Ovary (tissue), 9 donors: ENCODE results near the gene DNAJB8. TPM values are rescaled to one million over a fixed set of nuclear protein-coding genes. Genes with fewer than 3 reads are reported as not detected.

ENCODE experiments used
- DNase-seq, 5 donors: peaks; one replicate each; pipeline ENCODE4 v3.0.0-alpha.2; 2019 to 2020
- H3K27ac ChIP-seq, 2 donors: fragments of 200-600 bp; one replicate each; pipeline versions ENCODE4 v1.5.1 to v1.8.0; 2019 to 2022
- H3K27me3 ChIP-seq: fragments of 200-600 bp; one replicate; pipeline ENCODE4 v1.8.0; 2022
- H3K36me3 ChIP-seq: fragments of 200-600 bp; sonication (generic); one replicate; pipeline ENCODE4 v1.5.1; 2019
- H3K4me1 ChIP-seq: one replicate; pipeline ENCODE4 v1.8.1; 2013; ENCODE audit warnings: mild to moderate bottlenecking, moderate library complexity; ENCODE audit not compliant: insufficient read depth
- H3K4me3 ChIP-seq: fragments of 200-600 bp; sonication (generic); one replicate; pipeline ENCODE4 v1.5.1; 2017
- H3K9me3 ChIP-seq, 2 donors: fragments of 200-600 bp in 1 of 2; sonication (generic) in 1 of 2; one replicate each; pipeline versions ENCODE4 v1.5.1 to v1.8.1; 2013 to 2019; ENCODE audit warnings: mild to moderate bottlenecking in 1 of 2, moderate library complexity in 1 of 2
- EP300 ChIP-seq: sonication (generic); formaldehyde crosslinking; IDR thresholded peaks from one replicate; pipeline ENCODE4 v1.6.1; 2017; ENCODE audit warnings: antibody characterized with exemption
- POLR2A ChIP-seq: fragments of 450-650 bp; IDR thresholded peaks from one replicate; pipeline ENCODE4 v1.6.1; 2017; ENCODE audit warnings: antibody characterized with exemption, mild to moderate bottlenecking, moderate library complexity
- WGBS, 3 donors: extraction: QIAGEN DNeasy Blood & Tissue Kit in 1 of 3; methylation state at CpG; one replicate each; pipeline versions ENCODE4 v1.1.5 to v1.1.7; 2013 to 2017; 5-methylcytosine and 5-hydroxymethylcytosine counted together
- intact Hi-C, 4 donors: fragments of 100-400 bp; cut with DNase I; formaldehyde crosslinking; loops; one replicate each; pipeline versions ENCODE4 v1.11.0 to v1.15.1; 2022 to 2023
- polyA plus RNA-seq, 2 donors: library from polyadenylated mRNA; stranded (reverse); fragments of 200-250 nt in 1 of 2; fragments of 350-450 nt in 1 of 2; fragmentation: Illumina TruSeq in 1 of 2; extraction: RNeasy Lipid Tissue Mini Kit (QIAGEN cat#74804) in 1 of 2; gene quantifications; one replicate each; pipeline ENCODE4 v1.2.3, GENCODE V29; 2013 to 2014
- total RNA-seq, 7 donors: library from RNA; depleted of rRNA in 2 of 7; stranded (reverse); fragments of >200 nt in 2 of 7; fragmentation: NEBNext Ultra II Directional in 3 of 7; extraction: Animal tissue kit (Norgen Biotek cat#: 25700) in 3 of 7; gene quantifications; one replicate each; pipeline versions ENCODE4 v1.1.0 to v1.2.4, GENCODE V29; 2016 to 2023
- TF ChIP-seq, protein P1 (sequence below), 3 donors: fragments of 450-650 bp in 2 of 3; fragments of 200-600 bp in 1 of 3; IDR thresholded peaks; one replicate each; pipeline versions ENCODE4 v1.5.1 to v1.8.0; 2016 to 2022; ENCODE audit warnings: antibody characterized with exemption in 3 of 3, mild to moderate bottlenecking in 1 of 3
- donor health status: DM: no; HTN: no; CAD: no; lungs with moderate emphysema.
- donor health status: DM: no; HTN: no; CAD: no.
- donor health status: Bipolar disorder and iron deficiency.
- donor health status: DM: yes; HTN: yes; CAD: no.
- donor health status: DM: no; HTN: no; CAD: no.
- donor health status: DM: yes; HTN: yes; CAD: no.

DNAJB8 gene
- total and polyA plus RNA-seq, 9 donors = not detected

GRCh38 chr3:128503164-128503651, 36.5 kb upstream of the DNAJB8 start:
- no peak for TF ChIP-seq EP300
- H3K36me3 ChIP-seq = no peaks in the 10 kb centered on the region
- 75 to 80% (median 76%) methylated on average over 12 of the region's 12 CpGs for WGBS, 3 donors
- H3K4me3 ChIP-seq = no peak overlapping the region
- intact Hi-C loops = no loop called here
- no peaks in the 10 kb centered on the region for H3K27me3 ChIP-seq
- DNase-seq = peak in 1 of 5 donors; percentile 43
- no peaks in the 10 kb centered on the region for H3K4me1 ChIP-seq
- H3K27ac ChIP-seq = no peak overlapping the region
- H3K9me3 ChIP-seq = no peaks in the 10 kb centered on the region

GRCh38 chr3:128502712-128503111, 36.0 kb upstream of the DNAJB8 start:
- TF ChIP-seq, protein P1, sequence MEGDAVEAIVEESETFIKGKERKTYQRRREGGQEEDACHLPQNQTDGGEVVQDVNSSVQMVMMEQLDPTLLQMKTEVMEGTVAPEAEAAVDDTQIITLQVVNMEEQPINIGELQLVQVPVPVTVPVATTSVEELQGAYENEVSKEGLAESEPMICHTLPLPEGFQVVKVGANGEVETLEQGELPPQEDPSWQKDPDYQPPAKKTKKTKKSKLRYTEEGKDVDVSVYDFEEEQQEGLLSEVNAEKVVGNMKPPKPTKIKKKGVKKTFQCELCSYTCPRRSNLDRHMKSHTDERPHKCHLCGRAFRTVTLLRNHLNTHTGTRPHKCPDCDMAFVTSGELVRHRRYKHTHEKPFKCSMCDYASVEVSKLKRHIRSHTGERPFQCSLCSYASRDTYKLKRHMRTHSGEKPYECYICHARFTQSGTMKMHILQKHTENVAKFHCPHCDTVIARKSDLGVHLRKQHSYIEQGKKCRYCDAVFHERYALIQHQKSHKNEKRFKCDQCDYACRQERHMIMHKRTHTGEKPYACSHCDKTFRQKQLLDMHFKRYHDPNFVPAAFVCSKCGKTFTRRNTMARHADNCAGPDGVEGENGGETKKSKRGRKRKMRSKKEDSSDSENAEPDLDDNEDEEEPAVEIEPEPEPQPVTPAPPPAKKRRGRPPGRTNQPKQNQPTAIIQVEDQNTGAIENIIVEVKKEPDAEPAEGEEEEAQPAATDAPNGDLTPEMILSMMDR (IDR thresholded peaks at IDR 0.05) = no peak
- TF ChIP-seq POLR2A = no peak
- no peak for TF ChIP-seq EP300
- H3K4me3 ChIP-seq = no peak overlapping the region
- no peaks in the 10 kb centered on the region for H3K27me3 ChIP-seq
- H3K36me3 ChIP-seq = no peaks in the 10 kb centered on the region
- H3K9me3 ChIP-seq = no peaks in the 10 kb centered on the region
- no peak for DNase-seq
- 76 to 87% (median 84%) methylated on average over 5 of the region's 5 CpGs for WGBS, 3 donors
- H3K4me1 ChIP-seq = no peaks in the 10 kb centered on the region
- intact Hi-C loops = no loop called here
- no peak overlapping the region for H3K27ac ChIP-seq

- DNase-seq = no peak
- Histone ChIP-seq H3K27me3 (no peaks in the 10 kb centered on the region), H3K4me1 (peaks cover 8% of the 10 kb centered on the region), H3K27ac (no peak overlapping the region), H3K36me3 (no peaks in the 10 kb centered on the region), H3K9me3 (no peaks in the 10 kb centered on the region), H3K4me3 (no peak overlapping the region)
- 49 to 66% (median 51%) methylated on average over 3 of the region's 3 CpGs for WGBS, 3 donors
- TF ChIP-seq POLR2A (no peak), EP300 (no peak)
- TF ChIP-seq, protein P1 (IDR thresholded peaks at IDR 0.05) = no peak
- intact Hi-C loops = no loop called here
Measured at GRCh38 chr3:128501431-128501830, 34.7 kb upstream of the DNAJB8 start.

DNA sequence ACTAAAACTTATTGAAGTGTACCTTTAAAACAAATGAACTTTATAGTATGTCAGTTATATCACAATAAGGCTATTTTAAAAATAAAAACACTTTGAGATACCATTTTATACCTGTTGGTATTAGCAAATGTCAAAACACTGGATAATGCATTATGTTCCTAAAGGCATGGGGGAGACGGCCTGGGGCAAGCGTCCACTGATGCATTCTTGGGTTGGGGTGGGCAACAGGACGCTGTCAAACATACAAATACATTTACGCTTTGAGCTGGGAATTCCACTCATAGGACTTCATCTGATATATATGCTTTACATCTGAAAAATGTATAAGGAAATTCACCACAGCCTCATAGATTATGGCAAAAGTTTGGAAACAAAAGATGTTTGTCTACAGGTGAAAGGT, 33.9 kb upstream of the DNAJB8 start:
- Histone ChIP-seq H3K27me3 (no peaks in the 10 kb centered on the region), H3K27ac (no peak overlapping the region), H3K4me3 (no peak overlapping the region), H3K9me3 (no peaks in the 10 kb centered on the region), H3K36me3 (no peaks in the 10 kb centered on the region), H3K4me1 (peaks cover 8% of the 10 kb centered on the region)
- intact Hi-C loops = no loop called here
- no peak for DNase-seq
- 79 to 86% (median 80%) methylated on average over 4 of the region's 4 CpGs for WGBS, 3 donors
- TF ChIP-seq EP300 (no peak), POLR2A (no peak)
- TF ChIP-seq, protein P1 (IDR thresholded peaks at IDR 0.05) = no peak

- Histone ChIP-seq H3K27ac (no peak overlapping the region), H3K36me3 (no peaks in the 10 kb centered on the region), H3K9me3 (no peaks in the 10 kb centered on the region), H3K27me3 (no peaks in the 10 kb centered on the region), H3K4me3 (no peak overlapping the region), H3K4me1 (peaks cover 8% of the 10 kb centered on the region)
- intact Hi-C loops = loop anchor here (2.0 to 10.0 kb wide), 7 partner anchors 72 to 425 kb away; no protein-coding TSS in a partner anchor
- DNase-seq = no peak
- 59 to 71% (median 66%) methylated on average over 4 of the region's 4 CpGs for WGBS, 3 donors
- TF ChIP-seq, protein P1 (IDR thresholded peaks at IDR 0.05) = no peak
- TF ChIP-seq POLR2A (no peak), EP300 (no peak)
Measured at GRCh38 chr3:128499724-128500275, 33.1 kb upstream of the DNAJB8 start.
